Measurements from ENCODE around the gene LRG1. TPM values are rescaled to one million over a fixed set of nuclear protein-coding genes. Genes with fewer than 3 reads are reported as not detected.

The LRG1 gene
- total RNA-seq, 1 donor from 2014 or later, result 3.3 TPM

- H3K27ac ChIP-seq, result no peak overlapping the region
- TF ChIP-seq CTCF (IDR thresholded peaks at IDR 0.05), result no peak
- no peaks in the 10 kb centered on the region for H3K36me3 ChIP-seq
- no peaks in the 10 kb centered on the region for H3K4me1 ChIP-seq
- H3K4me3 ChIP-seq, result peak overlapping the region; percentile 24 to 44
- no peak for DNase-seq (ENCODE audit: low spot score in 2 of 2)
- peaks cover 24% of the 10 kb centered on the region for H3K27me3 ChIP-seq
- intact Hi-C loops (cut with DNase I), result no loop called here
- H3K9me3 ChIP-seq, result no peaks in the 10 kb centered on the region
Measured at GRCh38 chr19:4580961-4581665, 41.3 kb upstream of the LRG1 start.

GRCh38 chr19:4580021-4580901 is 40.4 kb upstream of the LRG1 start:
- H3K4me1 ChIP-seq, result no peaks in the 10 kb centered on the region
- no peak overlapping the region for H3K27ac ChIP-seq
- no peak for DNase-seq (ENCODE audit: low spot score in 2 of 2)
- H3K4me3 ChIP-seq, result peak overlapping the region; percentile 24 to 44
- H3K36me3 ChIP-seq, result no peaks in the 10 kb centered on the region
- H3K9me3 ChIP-seq, result no peaks in the 10 kb centered on the region
- intact Hi-C loops (cut with DNase I), result no loop called here
- no peak for TF ChIP-seq CTCF (IDR thresholded peaks at IDR 0.05)
- peaks cover 24% of the 10 kb centered on the region for H3K27me3 ChIP-seq

- Histone ChIP-seq H3K9me3 (no peaks in the 10 kb centered on the region), H3K27me3 (peaks cover 16% of the 10 kb centered on the region), H3K36me3 (no peaks in the 10 kb centered on the region), H3K4me1 (no peaks in the 10 kb centered on the region), H3K27ac (no peak overlapping the region), H3K4me3 (no peak overlapping the region)
- DNase-seq (ENCODE audit: low spot score in 2 of 2), result no peak
- TF ChIP-seq CTCF (IDR thresholded peaks at IDR 0.05), result no peak
- intact Hi-C loops (cut with DNase I), result loop anchor here (5.0 kb wide), 1 partner anchor 58 kb away; the partner anchor contains the start of gene TNFAIP8L1
Measured at GRCh38 chr19:4579389-4579788, 39.6 kb upstream of the LRG1 start.

GRCh38 chr19:4578552-4579248 is 38.9 kb upstream of the LRG1 start:
- TF ChIP-seq CTCF (IDR thresholded peaks at IDR 0.05), result no peak
- no peak overlapping the region for H3K4me3 ChIP-seq
- no peaks in the 10 kb centered on the region for H3K9me3 ChIP-seq
- no peaks in the 10 kb centered on the region for H3K36me3 ChIP-seq
- no peaks in the 10 kb centered on the region for H3K4me1 ChIP-seq
- intact Hi-C loops (cut with DNase I), result loop anchor here (5.0 kb wide), 1 partner anchor 59 kb away; the partner anchor contains the start of gene TNFAIP8L1
- no peak overlapping the region for H3K27ac ChIP-seq
- peaks cover 13% of the 10 kb centered on the region for H3K27me3 ChIP-seq
- no peak for DNase-seq (ENCODE audit: low spot score in 2 of 2)

GRCh38 chr19:4577020-4577782 is 37.4 kb upstream of the LRG1 start:
- no peak for TF ChIP-seq CTCF (IDR thresholded peaks at IDR 0.05)
- peaks cover 13% of the 10 kb centered on the region for H3K27me3 ChIP-seq
- no peak overlapping the region for H3K4me3 ChIP-seq
- intact Hi-C loops (cut with DNase I), result loop anchor here (5.0 kb wide), 1 partner anchor 60 kb away; the partner anchor contains the start of gene TNFAIP8L1
- DNase-seq (ENCODE audit: low spot score in 2 of 2), result no peak
- no peaks in the 10 kb centered on the region for H3K4me1 ChIP-seq
- no peaks in the 10 kb centered on the region for H3K36me3 ChIP-seq
- H3K27ac ChIP-seq, result no peak overlapping the region
- no peaks in the 10 kb centered on the region for H3K9me3 ChIP-seq

All from ascending aorta (tissue), 2 donors.